ENCODE data around the gene ATXN10.
A peak's percentile ranks its signal among the peaks of the same experiment; 100 is the strongest.
"Not testable (repeated sequence)": the region's sequence is repeated elsewhere in the genome, so short reads cannot be mapped to it uniquely, and the experiment has no call there.

Gene ATXN10

GRCh38 chr22:45671783-45672563 lies at the start of gene ATXN10:
Gene ATXN10 (plus strand): TSS chr22:45671834. CDS start chr22:45672064, 230 bp downstream.
- TF ChIP-seq, protein P1, sequence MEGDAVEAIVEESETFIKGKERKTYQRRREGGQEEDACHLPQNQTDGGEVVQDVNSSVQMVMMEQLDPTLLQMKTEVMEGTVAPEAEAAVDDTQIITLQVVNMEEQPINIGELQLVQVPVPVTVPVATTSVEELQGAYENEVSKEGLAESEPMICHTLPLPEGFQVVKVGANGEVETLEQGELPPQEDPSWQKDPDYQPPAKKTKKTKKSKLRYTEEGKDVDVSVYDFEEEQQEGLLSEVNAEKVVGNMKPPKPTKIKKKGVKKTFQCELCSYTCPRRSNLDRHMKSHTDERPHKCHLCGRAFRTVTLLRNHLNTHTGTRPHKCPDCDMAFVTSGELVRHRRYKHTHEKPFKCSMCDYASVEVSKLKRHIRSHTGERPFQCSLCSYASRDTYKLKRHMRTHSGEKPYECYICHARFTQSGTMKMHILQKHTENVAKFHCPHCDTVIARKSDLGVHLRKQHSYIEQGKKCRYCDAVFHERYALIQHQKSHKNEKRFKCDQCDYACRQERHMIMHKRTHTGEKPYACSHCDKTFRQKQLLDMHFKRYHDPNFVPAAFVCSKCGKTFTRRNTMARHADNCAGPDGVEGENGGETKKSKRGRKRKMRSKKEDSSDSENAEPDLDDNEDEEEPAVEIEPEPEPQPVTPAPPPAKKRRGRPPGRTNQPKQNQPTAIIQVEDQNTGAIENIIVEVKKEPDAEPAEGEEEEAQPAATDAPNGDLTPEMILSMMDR (IDR thresholded peaks at IDR 0.05; ENCODE audit: extremely low read depth, missing control alignments): no peak

GRCh38 chr22:45621836-45622600 lies 49.6 kb upstream of the ATXN10 start:
- TF ChIP-seq, protein P1 (IDR thresholded peaks at IDR 0.05; ENCODE audit: extremely low read depth, missing control alignments): no peak
- no peak for DNase-seq (ENCODE audit: low spot score)

More at GRCh38 chr22:45671783-45672563, at the start of gene ATXN10:
- DNase-seq (ENCODE audit: low spot score): peak; percentile 86

DNA sequence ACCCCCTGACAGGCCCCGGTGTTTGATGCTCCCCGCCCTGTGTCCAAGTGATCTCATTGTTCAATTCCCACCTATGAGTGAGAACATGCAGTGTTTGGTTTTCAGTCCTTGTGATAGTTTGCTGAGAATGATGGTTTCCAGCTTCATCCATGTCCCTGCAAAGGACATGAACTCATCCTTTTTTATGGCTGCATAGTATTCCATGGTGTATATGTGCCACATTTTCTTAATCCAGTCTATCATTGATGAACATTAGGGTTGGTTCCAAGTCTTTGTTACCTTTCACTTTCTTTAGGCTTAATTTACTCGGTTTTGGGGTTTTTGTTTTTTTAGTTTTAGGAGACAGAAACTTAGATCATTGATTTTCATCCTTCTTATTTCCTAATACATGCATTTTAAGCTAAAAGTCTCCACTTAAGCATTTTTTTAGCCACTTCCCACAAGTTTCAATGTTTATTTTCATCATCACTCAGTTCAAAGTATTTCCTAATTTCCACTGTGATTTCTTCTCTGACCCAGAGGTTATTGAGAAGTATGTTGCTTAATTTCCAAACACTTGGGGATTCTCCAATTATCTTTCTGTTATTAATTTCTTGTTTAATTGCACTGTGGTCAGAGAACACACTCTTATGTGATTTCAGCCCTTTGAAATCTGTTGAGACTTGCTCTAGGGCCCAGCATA lies 48.0 kb upstream of the ATXN10 start:
- DNase-seq (ENCODE audit: low spot score): not testable (repeated sequence)

- no peak for DNase-seq (ENCODE audit: low spot score)
- TF ChIP-seq, protein P1 (IDR thresholded peaks at IDR 0.05; ENCODE audit: extremely low read depth, missing control alignments): no peak
These were observed 45.4 kb upstream of the ATXN10 start for GRCh38 chr22:45626198-45626651.

DNA sequence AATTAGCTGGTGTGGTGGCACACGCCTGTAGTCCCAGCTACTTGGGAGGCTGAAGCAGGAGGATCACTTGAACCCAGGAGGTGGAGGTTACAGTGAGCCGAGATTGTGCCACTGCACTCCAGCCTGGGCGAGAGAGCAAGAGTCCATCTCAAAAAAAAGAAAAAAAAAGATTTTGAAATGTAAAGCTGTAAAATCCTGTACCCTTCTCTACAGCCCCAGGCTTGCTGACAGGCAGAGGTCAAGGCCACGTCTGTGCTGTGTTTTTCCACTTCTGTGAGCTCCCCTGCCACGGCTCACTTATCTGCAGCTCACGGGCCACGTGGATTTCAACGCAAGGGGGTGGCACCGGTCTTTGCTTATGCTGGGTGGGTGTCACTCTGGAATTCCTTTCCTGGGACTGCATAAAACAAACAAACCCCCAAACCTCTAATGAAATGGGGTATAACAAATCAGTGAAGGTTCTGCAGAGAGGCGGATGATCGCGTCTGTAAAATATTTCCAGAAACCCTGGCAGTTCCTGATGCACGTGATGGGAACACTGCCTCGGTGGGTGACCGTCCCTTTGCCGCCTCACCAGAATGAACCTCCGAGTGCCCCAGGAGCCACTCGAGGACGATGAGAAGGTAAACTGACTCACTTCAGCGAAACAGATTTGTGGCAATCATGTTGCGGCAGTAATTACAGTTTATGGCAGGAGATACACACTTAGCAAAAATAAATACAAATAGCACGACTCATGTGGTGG lies 44.0 kb upstream of the ATXN10 start:
- TF ChIP-seq, protein P1 (IDR thresholded peaks at IDR 0.05; ENCODE audit: extremely low read depth, missing control alignments): no peak
- no peak for DNase-seq (ENCODE audit: low spot score)

- TF ChIP-seq, protein P1 (IDR thresholded peaks at IDR 0.05; ENCODE audit: extremely low read depth, missing control alignments): no peak
- DNase-seq (ENCODE audit: low spot score): no peak
These were observed 43.1 kb upstream of the ATXN10 start for GRCh38 chr22:45628515-45628914.

- TF ChIP-seq, protein P1 (IDR thresholded peaks at IDR 0.05; ENCODE audit: extremely low read depth, missing control alignments): no peak
- DNase-seq (ENCODE audit: low spot score): no peak
These were observed 42.1 kb upstream of the ATXN10 start for GRCh38 chr22:45629469-45630089.

Measured in GM20000 (cell line).